AG04449 (cell line): Measurements from ENCODE around the gene HYAL1.
A peak's percentile ranks its signal among the peaks of the same experiment; 100 is the strongest.

Source experiments
- CTCF ChIA-PET: fragments of 350-600 bp; formaldehyde crosslinking; extraction: SDS; loops from one replicate; lab custom pipeline; 2021; ENCODE audit warnings: antibody characterized with exemption; lab: Yijun Ruan, JAX
- POLR2A ChIA-PET: fragments of 400-600, 350-600 bp; formaldehyde crosslinking; extraction: SDS; loops from one replicate; lab custom pipeline; 2020; ENCODE audit warnings: antibody characterized with exemption, inconsistent platforms; lab: Yijun Ruan, JAX
- DNase-seq: peaks from one replicate; pipeline ENCODE4 v3.0.0-alpha.2; 2010; ENCODE audit warnings: low read depth, low spot score
- H3K4me3 ChIP-seq: 2 replicates; pipeline ENCODE4 v1.5.1; 2011; ENCODE audit warnings: low read depth, mild to moderate bottlenecking, control low read depth, low read length
- TF ChIP-seq, protein P1 (sequence below): IDR thresholded peaks from one replicate; pipeline ENCODE4 v1.5.1; 2011; ENCODE audit warnings: mild to moderate bottlenecking, moderate library complexity, low read length, control low read depth, inconsistent platforms; ENCODE audit not compliant: insufficient read depth; ENCODE audit errors: missing control alignments

Gene HYAL1

DNA sequence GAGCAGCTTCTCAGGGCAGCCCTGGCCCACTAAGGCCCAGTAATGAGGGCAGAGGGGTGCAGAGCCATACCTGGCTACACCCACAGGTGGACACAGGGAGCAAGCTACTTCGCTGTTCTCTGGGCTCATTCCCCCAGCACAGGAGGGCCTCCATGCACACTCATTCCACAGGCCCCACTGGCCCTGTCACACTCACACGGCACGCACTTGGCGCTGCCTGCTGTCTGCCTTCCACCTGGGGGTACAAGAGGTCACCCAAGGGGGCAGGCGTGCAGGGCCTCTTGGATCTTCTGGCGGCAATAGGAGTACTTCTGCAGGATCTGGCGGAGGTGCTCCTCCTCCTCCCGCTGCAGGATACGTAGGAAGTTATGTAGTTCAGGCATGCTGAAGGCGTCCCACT, 27.0 kb upstream of the HYAL1 start:
- ChIA-PET POLR2A (no interaction called here), CTCF (interaction anchor here (1.9 kb wide), 1 partner anchor 9 kb away, joined by 7 read pairs; the partner anchor contains the start of gene HYAL2)
- TF ChIP-seq, protein P1, sequence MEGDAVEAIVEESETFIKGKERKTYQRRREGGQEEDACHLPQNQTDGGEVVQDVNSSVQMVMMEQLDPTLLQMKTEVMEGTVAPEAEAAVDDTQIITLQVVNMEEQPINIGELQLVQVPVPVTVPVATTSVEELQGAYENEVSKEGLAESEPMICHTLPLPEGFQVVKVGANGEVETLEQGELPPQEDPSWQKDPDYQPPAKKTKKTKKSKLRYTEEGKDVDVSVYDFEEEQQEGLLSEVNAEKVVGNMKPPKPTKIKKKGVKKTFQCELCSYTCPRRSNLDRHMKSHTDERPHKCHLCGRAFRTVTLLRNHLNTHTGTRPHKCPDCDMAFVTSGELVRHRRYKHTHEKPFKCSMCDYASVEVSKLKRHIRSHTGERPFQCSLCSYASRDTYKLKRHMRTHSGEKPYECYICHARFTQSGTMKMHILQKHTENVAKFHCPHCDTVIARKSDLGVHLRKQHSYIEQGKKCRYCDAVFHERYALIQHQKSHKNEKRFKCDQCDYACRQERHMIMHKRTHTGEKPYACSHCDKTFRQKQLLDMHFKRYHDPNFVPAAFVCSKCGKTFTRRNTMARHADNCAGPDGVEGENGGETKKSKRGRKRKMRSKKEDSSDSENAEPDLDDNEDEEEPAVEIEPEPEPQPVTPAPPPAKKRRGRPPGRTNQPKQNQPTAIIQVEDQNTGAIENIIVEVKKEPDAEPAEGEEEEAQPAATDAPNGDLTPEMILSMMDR: no peak
- no peak for DNase-seq
- H3K4me3 ChIP-seq: no peak overlapping the region

DNA sequence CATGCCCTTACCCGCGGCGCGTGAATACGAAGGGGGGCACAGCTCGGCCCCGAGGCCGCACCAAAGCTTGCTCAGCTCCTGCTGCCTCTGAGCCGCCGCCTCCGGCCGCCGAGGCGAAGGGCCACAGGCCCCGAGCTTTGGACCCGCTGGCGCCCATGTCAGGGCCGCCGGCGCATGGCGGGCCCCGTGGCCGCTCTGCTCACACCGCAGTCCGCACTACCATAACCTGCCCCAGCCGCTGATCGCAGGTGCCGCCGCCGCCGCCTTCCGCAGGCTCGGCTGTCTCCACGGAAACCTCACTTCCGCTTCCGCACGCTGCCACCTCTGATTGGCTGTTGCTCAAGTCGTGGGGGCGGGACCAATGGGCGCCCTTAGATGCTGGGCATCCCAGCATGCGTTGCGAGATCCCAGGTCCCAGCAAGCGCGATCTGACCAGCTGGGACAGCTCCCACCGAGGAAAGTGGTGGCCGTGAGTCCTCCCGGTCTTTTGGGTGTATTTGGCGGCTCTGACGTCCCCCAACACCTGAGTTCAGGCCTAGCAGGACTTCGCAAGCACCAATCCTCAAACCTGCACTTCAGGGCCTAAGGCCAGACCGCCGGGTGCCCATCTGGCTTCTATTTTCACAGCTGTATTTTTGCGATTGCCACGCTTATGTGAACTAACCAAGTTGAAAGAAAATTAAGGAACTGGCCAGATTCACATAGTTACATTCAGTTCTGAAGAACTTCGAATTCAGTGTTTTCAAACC, 24.7 kb upstream of the HYAL1 start, which contains the start of gene TUSC2:
Gene TUSC2 (minus strand): TSS at position 281 of the 749 bp plus-strand sequence. CDS start 124 bp downstream, at position 157.
- TF ChIP-seq, protein P1: no peak
- ChIA-PET POLR2A (interaction anchor here (0.6 to 2.2 kb wide), 6 partner anchors 9 to 231 kb away, joined by 3 to 31 read pairs (median 4); partner anchors contain the start of gene IFRD2), CTCF (interaction anchor here (1.6 to 3.9 kb wide), 5 partner anchors 9 to 134 kb away, joined by 5 to 29 read pairs (median 7); no protein-coding TSS in a partner anchor)
- DNase-seq: peak; percentile 64
- peak within 1 kb of the TSS; percentile 83 for H3K4me3 ChIP-seq

DNA sequence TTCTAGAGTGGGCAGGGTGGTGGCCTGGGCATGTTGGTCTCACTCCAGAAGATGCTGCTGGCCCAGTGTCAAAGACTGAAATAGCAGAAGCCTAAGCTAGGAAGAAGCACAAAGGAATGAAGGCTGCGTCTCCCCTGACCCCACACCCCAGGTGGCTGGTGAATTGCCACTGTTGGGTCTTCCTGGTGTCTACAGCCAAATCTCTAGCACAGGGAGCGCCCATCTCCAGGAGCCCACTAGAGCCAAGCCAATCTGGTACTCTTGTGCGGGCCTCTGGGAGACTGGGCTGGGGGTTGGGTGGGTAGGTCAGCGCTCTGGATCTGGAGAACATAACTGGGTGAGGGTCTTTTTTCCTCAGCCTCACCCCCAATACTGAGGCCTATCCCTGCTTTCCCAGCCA, 23.8 kb upstream of the HYAL1 start:
- CTCF ChIA-PET: interaction anchor here (0.8 to 3.9 kb wide), 6 partner anchors 10 to 133 kb away, joined by 3 to 29 read pairs (median 6); partner anchors contain the start of genes HYAL3 and NAA80

DNA sequence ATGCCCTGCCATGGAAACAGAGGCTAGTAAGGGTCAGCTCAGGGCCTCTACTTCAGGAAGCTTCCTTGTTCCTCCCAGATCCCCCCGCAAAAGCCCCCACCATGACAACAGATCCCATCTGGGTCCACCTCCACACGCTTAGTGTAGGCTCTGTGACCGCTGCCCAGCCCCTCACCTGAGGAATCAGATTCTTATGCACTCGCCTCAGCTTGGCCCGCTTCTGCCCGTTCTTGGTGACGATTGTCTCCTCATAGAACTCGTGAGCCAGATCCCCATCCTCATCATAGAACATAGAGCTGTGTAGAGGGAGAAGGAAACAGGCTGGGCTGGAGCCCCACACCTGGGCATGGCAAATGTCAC, 22.8 kb upstream of the HYAL1 start:
- CTCF ChIA-PET: interaction anchor here (0.5 to 3.9 kb wide), 7 partner anchors 10 to 132 kb away, joined by 3 to 29 read pairs (median 4); partner anchors contain the start of genes HYAL3 and NAA80
- POLR2A ChIA-PET: no interaction called here
- TF ChIP-seq, protein P1: no peak
- DNase-seq: no peak
- H3K4me3 ChIP-seq: no peak overlapping the region

More for the DNA sequence above, 23.8 kb upstream of the HYAL1 start:
- POLR2A ChIA-PET: interaction anchor here (0.6 to 2.2 kb wide), 4 partner anchors 9 to 63 kb away, joined by 3 to 31 read pairs (median 6); partner anchors contain the start of gene IFRD2
- no peak for DNase-seq
- TF ChIP-seq, protein P1: no peak
- peak overlapping the region; percentile 83 for H3K4me3 ChIP-seq

DNA sequence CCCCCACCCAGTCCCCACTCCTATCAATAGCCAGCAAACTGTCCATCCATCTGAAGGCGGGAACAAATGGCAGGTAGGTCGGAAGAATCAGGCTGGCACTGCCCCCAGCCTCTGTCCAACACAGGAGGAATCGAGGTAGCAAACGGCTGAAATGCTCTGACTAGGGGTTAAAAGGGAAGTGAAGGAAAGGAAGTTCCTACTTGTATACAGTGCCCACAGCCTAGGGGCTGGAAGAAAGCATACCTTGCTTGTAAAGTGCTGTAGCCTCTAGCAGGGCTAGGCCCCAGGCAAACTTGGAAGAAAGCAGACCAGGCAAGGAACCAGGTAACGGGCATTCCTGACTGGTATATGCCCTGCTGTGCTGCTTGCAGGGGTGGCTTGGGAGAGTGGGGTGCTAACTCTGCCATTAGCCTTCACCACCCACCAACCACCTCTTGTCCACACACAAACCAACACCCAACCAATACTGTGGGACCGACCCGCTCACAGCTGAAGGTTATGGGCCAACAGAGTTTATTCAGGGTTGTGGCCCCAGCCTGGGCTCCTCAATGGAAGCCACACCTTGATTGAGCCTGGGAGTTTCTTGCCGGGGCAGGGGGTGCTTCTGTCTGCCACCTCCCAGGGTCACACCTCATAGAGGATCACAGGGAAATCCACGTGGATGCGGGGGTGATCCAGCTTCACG, 22.3 kb upstream of the HYAL1 start:
- TF ChIP-seq, protein P1: no peak
- no peak for DNase-seq
- ChIA-PET CTCF (interaction anchor here (0.5 to 3.9 kb wide), 10 partner anchors 11 to 132 kb away, joined by 3 to 32 read pairs (median 6); partner anchors contain the start of genes HYAL3, NAA80 and RASSF1), POLR2A (no interaction called here)
- no peak overlapping the region for H3K4me3 ChIP-seq
